ENCODE data around the gene RDH16.
"Not testable (repeated sequence)": the region's sequence is repeated elsewhere in the genome, so short reads cannot be mapped to it uniquely, and the experiment has no call there.

Gene RDH16

GRCh38 chr12:56953314-56953713 lies 4.1 kb downstream of the RDH16 start:
- DNase-seq = no peak

GRCh38 chr12:56951582-56952339 lies 5.6 kb downstream of the RDH16 start:
- DNase-seq = no peak

GRCh38 chr12:56948881-56949280 lies 8.5 kb downstream of the RDH16 start:
- DNase-seq = no peak

GRCh38 chr12:56948457-56948777 lies 9.0 kb downstream of the RDH16 start:
- DNase-seq = no peak

GRCh38 chr12:56947633-56948456 lies 9.6 kb downstream of the RDH16 start:
- DNase-seq = no peak

- no peak for DNase-seq
These were observed 13.5 kb downstream of the RDH16 start for GRCh38 chr12:56943878-56944277.

- DNase-seq = not testable (repeated sequence)
These were observed 14.0 kb downstream of the RDH16 start for GRCh38 chr12:56943374-56943773.

- DNase-seq = peak; percentile 39
These were observed 15.9 kb downstream of the RDH16 start for GRCh38 chr12:56941299-56942017.

- DNase-seq = not testable (repeated sequence)
These were observed 16.5 kb downstream of the RDH16 start for GRCh38 chr12:56940942-56941298.

GRCh38 chr12:56935752-56936151 lies 21.7 kb downstream of the RDH16 start:
- no peak for DNase-seq

- no peak for DNase-seq
These were observed 22.3 kb downstream of the RDH16 start for GRCh38 chr12:56935157-56935556.

- DNase-seq = no peak
These were observed 23.4 kb downstream of the RDH16 start, which contains the start of gene SDR9C7 for GRCh38 chr12:56933826-56934625. SDR9C7 (minus strand) TSS chr12:56934408; CDS start chr12:56934261, 147 bp downstream.

GRCh38 chr12:56932867-56933266 lies 24.5 kb downstream of the RDH16 start:
- DNase-seq = no peak

- no peak for DNase-seq
These were observed 25.3 kb downstream of the RDH16 start for GRCh38 chr12:56932146-56932545.

GRCh38 chr12:56931474-56931978 lies 25.9 kb downstream of the RDH16 start:
- peak; percentile 3 for DNase-seq

- no peak for DNase-seq
These were observed 27.2 kb downstream of the RDH16 start for GRCh38 chr12:56930241-56930640.

- no peak for DNase-seq
These were observed 27.6 kb downstream of the RDH16 start for GRCh38 chr12:56929780-56930179.

GRCh38 chr12:56928262-56928661 lies 29.1 kb downstream of the RDH16 start:
- no peak for DNase-seq

- DNase-seq = no peak
These were observed 30.1 kb downstream of the RDH16 start for GRCh38 chr12:56927281-56927680.

- DNase-seq = no peak
These were observed 35.4 kb downstream of the RDH16 start for GRCh38 chr12:56922031-56922430.

- DNase-seq = no peak
These were observed 36.1 kb downstream of the RDH16 start for GRCh38 chr12:56921346-56921745.

GRCh38 chr12:56918139-56918538 lies 39.3 kb downstream of the RDH16 start:
- DNase-seq = not testable (repeated sequence)

- DNase-seq = no peak
These were observed 40.4 kb downstream of the RDH16 start for GRCh38 chr12:56916996-56917333.

Measured in kidney glomerular epithelial cell (primary cell).